ENCODE results near the gene COL5A2. TPM values are rescaled to one million over a fixed set of nuclear protein-coding genes. Genes with fewer than 3 reads are reported as not detected.

The COL5A2 gene
- total RNA-seq, 2 experiments from 2014 or later, result 0.32 to 0.50 TPM

DNA sequence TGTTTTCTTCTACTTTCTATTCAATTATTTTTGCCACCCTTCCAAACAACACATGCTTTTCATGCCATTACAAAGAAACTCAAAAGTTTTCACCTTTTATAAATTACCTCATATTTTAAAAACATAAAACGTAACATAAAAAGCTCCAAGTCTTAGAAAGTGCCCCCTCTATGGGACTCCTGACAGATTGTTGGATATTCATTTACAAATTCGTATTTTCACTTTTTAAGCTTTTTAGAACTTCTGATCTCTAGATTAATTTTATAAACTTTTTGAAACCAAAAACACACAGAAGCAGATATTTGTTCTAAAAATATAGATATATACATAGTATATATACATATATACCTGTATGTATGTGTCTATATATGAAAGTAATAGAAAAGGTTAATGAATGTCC lies 1.5 kb downstream of the COL5A2 start:
- Mint-ChIP-seq H3K27me3 (peaks cover 10% of the 10 kb centered on the region), H3K27ac (no peak overlapping the region), H3K4me3 (no peak overlapping the region), H3K4me1 (peaks cover 14% of the 10 kb centered on the region), H3K9me3 (ENCODE audit: low read depth) (no peaks in the 10 kb centered on the region), H3K36me3 (ENCODE audit: low read depth) (no peaks in the 10 kb centered on the region)
- no peak for DNase-seq
- intact Hi-C loops (cut with DNase I, micrococcal nuclease), result no loop called here
- ChIA-PET CTCF (interaction anchor here (0.6 to 1.3 kb wide), 6 partner anchors 8 to 280 kb away, joined by 3 read pairs; no protein-coding TSS in a partner anchor), POLR2A (no interaction called here)
- no peak for ATAC-seq

DNA sequence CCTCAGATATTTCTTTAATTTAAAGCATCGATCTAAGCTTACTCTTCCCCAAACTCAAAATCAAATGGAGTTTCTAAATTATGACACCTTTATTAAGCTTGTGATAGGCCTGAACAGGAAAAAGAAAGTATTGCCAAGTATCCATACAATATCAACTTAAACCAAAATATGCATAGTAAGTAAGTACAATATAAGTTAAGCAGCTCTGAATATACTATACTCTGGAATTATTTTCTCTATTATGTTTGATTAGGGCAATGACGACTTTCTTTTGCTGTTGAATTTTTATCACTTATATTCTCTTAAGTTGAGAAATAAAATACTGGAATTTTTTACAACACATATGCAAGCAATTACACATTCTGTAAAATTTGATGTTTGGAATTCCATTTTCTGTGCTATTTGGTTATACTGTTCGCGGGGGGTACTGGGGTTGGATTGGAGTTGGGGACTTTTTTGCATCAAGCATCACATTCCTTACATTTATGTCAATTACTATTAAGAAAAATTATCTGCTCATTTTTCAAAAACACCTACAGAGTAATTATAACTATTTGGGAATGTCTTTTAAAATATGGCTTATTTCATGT lies 2.2 kb downstream of the COL5A2 start:
- DNase-seq, result no peak
- H3K4me3 Mint-ChIP-seq, result no peak overlapping the region
- ChIA-PET POLR2A (no interaction called here), CTCF (interaction anchor here (0.9 to 1.3 kb wide), 4 partner anchors 13 to 235 kb away, joined by 3 read pairs; no protein-coding TSS in a partner anchor)
- no peak for ATAC-seq
- no peaks in the 10 kb centered on the region for H3K9me3 Mint-ChIP-seq (ENCODE audit: low read depth)
- intact Hi-C loops (cut with DNase I, micrococcal nuclease), result no loop called here
- peaks cover 10% of the 10 kb centered on the region for H3K27me3 Mint-ChIP-seq
- H3K36me3 Mint-ChIP-seq (ENCODE audit: low read depth), result no peaks in the 10 kb centered on the region
- peaks cover 14% of the 10 kb centered on the region for H3K4me1 Mint-ChIP-seq
- no peak overlapping the region for H3K27ac Mint-ChIP-seq

- Mint-ChIP-seq H3K27ac (no peak overlapping the region), H3K36me3 (ENCODE audit: low read depth) (no peaks in the 10 kb centered on the region), H3K4me1 (peaks cover 14% of the 10 kb centered on the region), H3K9me3 (ENCODE audit: low read depth) (no peaks in the 10 kb centered on the region), H3K27me3 (peaks cover 10% of the 10 kb centered on the region), H3K4me3 (no peak overlapping the region)
- ChIA-PET CTCF (interaction anchor here (1.2 kb wide), 1 partner anchor 12 kb away, joined by 3 read pairs; no protein-coding TSS in a partner anchor), POLR2A (interaction anchor here (0.5 kb wide), 1 partner anchor 36 kb away, joined by 3 read pairs; no protein-coding TSS in a partner anchor)
- ATAC-seq (no peak), DNase-seq (no peak)
- intact Hi-C loops (cut with DNase I, micrococcal nuclease), result no loop called here
Observed at GRCh38 chr2:189176516-189176915, 3.0 kb downstream of the COL5A2 start.

GRCh38 chr2:189175869-189176433 lies 3.6 kb downstream of the COL5A2 start:
- Mint-ChIP-seq H3K4me1 (peaks cover 14% of the 10 kb centered on the region), H3K36me3 (ENCODE audit: low read depth) (no peaks in the 10 kb centered on the region), H3K4me3 (no peak overlapping the region), H3K27ac (no peak overlapping the region), H3K27me3 (peaks cover 10% of the 10 kb centered on the region), H3K9me3 (ENCODE audit: low read depth) (no peaks in the 10 kb centered on the region)
- ATAC-seq (no peak), DNase-seq (no peak)
- intact Hi-C loops (cut with DNase I, micrococcal nuclease), result no loop called here
- CTCF ChIA-PET, result interaction anchor here (1.2 kb wide), 1 partner anchor 12 kb away, joined by 3 read pairs; no protein-coding TSS in a partner anchor
- POLR2A ChIA-PET, result no interaction called here

- intact Hi-C loops (cut with DNase I, micrococcal nuclease), result no loop called here
- Mint-ChIP-seq H3K4me3 (no peak overlapping the region), H3K27me3 (no peaks in the 10 kb centered on the region), H3K36me3 (ENCODE audit: low read depth) (no peaks in the 10 kb centered on the region), H3K9me3 (ENCODE audit: low read depth) (no peaks in the 10 kb centered on the region), H3K4me1 (no peaks in the 10 kb centered on the region), H3K27ac (no peak overlapping the region)
- ATAC-seq (no peak), DNase-seq (no peak)
- ChIA-PET POLR2A (no interaction called here), CTCF (interaction anchor here (0.6 kb wide), 1 partner anchor 630 kb away, joined by 3 read pairs; no protein-coding TSS in a partner anchor)
Observed at GRCh38 chr2:189171956-189172609, 7.5 kb downstream of the COL5A2 start.

- Mint-ChIP-seq H3K27ac (no peak overlapping the region), H3K4me3 (no peak overlapping the region)
Observed at GRCh38 chr2:189168856-189169499, 10.6 kb downstream of the COL5A2 start.

GRCh38 chr2:189165656-189166380 lies 13.7 kb downstream of the COL5A2 start:
- POLR2A ChIA-PET, result no interaction called here
- DNase-seq (no peak), ATAC-seq (no peak)
- Mint-ChIP-seq H3K27ac (no peak overlapping the region), H3K4me3 (no peak overlapping the region), H3K27me3 (no peaks in the 10 kb centered on the region), H3K4me1 (no peaks in the 10 kb centered on the region), H3K36me3 (ENCODE audit: low read depth) (no peaks in the 10 kb centered on the region), H3K9me3 (ENCODE audit: low read depth) (no peaks in the 10 kb centered on the region)
- intact Hi-C loops (cut with DNase I, micrococcal nuclease), result no loop called here
- CTCF ChIA-PET, result no interaction called here

More at GRCh38 chr2:189168856-189169499, 10.6 kb downstream of the COL5A2 start:
- intact Hi-C loops (cut with DNase I, micrococcal nuclease), result no loop called here
- ChIA-PET CTCF (interaction anchor here (0.6 to 1.0 kb wide), 3 partner anchors 15 to 595 kb away, joined by 3 to 5 read pairs (median 3); no protein-coding TSS in a partner anchor), POLR2A (no interaction called here)
- Mint-ChIP-seq H3K27me3 (no peaks in the 10 kb centered on the region), H3K4me1 (no peaks in the 10 kb centered on the region), H3K36me3 (ENCODE audit: low read depth) (no peaks in the 10 kb centered on the region), H3K9me3 (ENCODE audit: low read depth) (no peaks in the 10 kb centered on the region)
- no peak for DNase-seq
- ATAC-seq, result no peak

GRCh38 chr2:189164746-189165145 lies 14.8 kb downstream of the COL5A2 start:
- intact Hi-C loops (cut with DNase I, micrococcal nuclease), result no loop called here
- no peak for DNase-seq
- H3K36me3 Mint-ChIP-seq (ENCODE audit: low read depth), result no peaks in the 10 kb centered on the region
- H3K4me1 Mint-ChIP-seq, result no peaks in the 10 kb centered on the region
- no peaks in the 10 kb centered on the region for H3K9me3 Mint-ChIP-seq (ENCODE audit: low read depth)
- ChIA-PET POLR2A (no interaction called here), CTCF (interaction anchor here (1.1 to 1.4 kb wide), 2 partner anchors 12 to 14 kb away, joined by 3 to 4 read pairs; no protein-coding TSS in a partner anchor)
- no peak overlapping the region for H3K27ac Mint-ChIP-seq
- H3K4me3 Mint-ChIP-seq, result no peak overlapping the region
- H3K27me3 Mint-ChIP-seq, result no peaks in the 10 kb centered on the region
- no peak for ATAC-seq

GRCh38 chr2:189163889-189164288 lies 15.7 kb downstream of the COL5A2 start:
- Mint-ChIP-seq H3K27me3 (no peaks in the 10 kb centered on the region), H3K9me3 (ENCODE audit: low read depth) (no peaks in the 10 kb centered on the region), H3K4me3 (no peak overlapping the region), H3K27ac (no peak overlapping the region), H3K4me1 (no peaks in the 10 kb centered on the region), H3K36me3 (ENCODE audit: low read depth) (no peaks in the 10 kb centered on the region)
- ATAC-seq (no peak), DNase-seq (no peak)
- POLR2A ChIA-PET, result no interaction called here
- CTCF ChIA-PET, result interaction anchor here (0.7 to 1.4 kb wide), 4 partner anchors 9 to 1018 kb away, joined by 3 to 4 read pairs (median 4); no protein-coding TSS in a partner anchor
- intact Hi-C loops (cut with DNase I, micrococcal nuclease), result no loop called here

- intact Hi-C loops (cut with DNase I, micrococcal nuclease), result no loop called here
- Mint-ChIP-seq H3K36me3 (ENCODE audit: low read depth) (no peaks in the 10 kb centered on the region), H3K9me3 (ENCODE audit: low read depth) (no peaks in the 10 kb centered on the region), H3K4me1 (no peaks in the 10 kb centered on the region), H3K27ac (no peak overlapping the region), H3K27me3 (no peaks in the 10 kb centered on the region), H3K4me3 (no peak overlapping the region)
- DNase-seq, result no peak
- ChIA-PET CTCF (no interaction called here), POLR2A (no interaction called here)
- no peak for ATAC-seq
Observed at GRCh38 chr2:189162566-189162965, 17.0 kb downstream of the COL5A2 start.

DNA sequence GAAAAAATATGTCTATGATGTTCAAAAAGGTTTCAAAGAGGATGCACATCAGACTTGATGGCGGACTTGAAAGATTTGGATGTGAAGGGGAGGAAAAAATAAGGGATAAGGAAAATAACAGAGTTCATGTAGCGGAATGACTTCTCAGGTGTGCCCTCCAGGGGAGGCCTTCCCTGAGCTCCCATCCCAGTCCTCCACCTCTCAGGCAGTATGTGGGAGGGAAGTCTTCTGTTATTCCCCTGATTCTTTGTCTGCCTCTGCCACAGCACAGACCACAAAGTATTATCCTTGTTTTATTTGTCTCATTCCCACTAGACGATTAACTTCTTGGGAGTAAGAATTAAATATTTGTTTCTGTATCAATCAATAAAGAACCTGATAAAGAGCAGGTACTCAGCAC lies 17.7 kb downstream of the COL5A2 start:
- DNase-seq, result no peak
- no peaks in the 10 kb centered on the region for H3K4me1 Mint-ChIP-seq
- H3K27ac Mint-ChIP-seq, result no peak overlapping the region
- H3K36me3 Mint-ChIP-seq (ENCODE audit: low read depth), result no peaks in the 10 kb centered on the region
- no peak for ATAC-seq
- H3K4me3 Mint-ChIP-seq, result no peak overlapping the region
- ChIA-PET CTCF (no interaction called here), POLR2A (no interaction called here)
- intact Hi-C loops (cut with DNase I, micrococcal nuclease), result no loop called here
- no peaks in the 10 kb centered on the region for H3K27me3 Mint-ChIP-seq
- H3K9me3 Mint-ChIP-seq (ENCODE audit: low read depth), result no peaks in the 10 kb centered on the region

Data from activated CD4-positive, alpha-beta T cell treated with anti-CD3 and anti-CD28 coated beads for 36 hours (primary cell).